ENCODE data around the gene PLEKHA7. TPM values are rescaled to one million over a fixed set of nuclear protein-coding genes. Genes with fewer than 3 reads are reported as not detected.

The PLEKHA7 gene
- total and polyA plus RNA-seq, 4 donors = 13.3 to 31.8 (median 21.5) TPM

GRCh38 chr11:16898274-16898985 lies 115.8 kb downstream of the PLEKHA7 start:
- Histone ChIP-seq H3K27ac (ENCODE audit: low read depth in 1 of 2, low read length in 1 of 2) (no peak overlapping the region), H3K27me3 (ENCODE audit: control insufficient read depth in 3 of 3, insufficient read depth in 3 of 3, low read length in 2 of 3) (no peaks in the 10 kb centered on the region), H3K9ac (ENCODE audit: insufficient read depth in 1 of 2, low read length in 2 of 2) (no peak overlapping the region), H3K9me3 (ENCODE audit: control insufficient read depth in 4 of 4, insufficient read depth in 3 of 4, low read length in 3 of 4) (peaks cover 0 to 2% (median 0%) of the 10 kb centered on the region in 4 donors), H3K36me3 (ENCODE audit: control insufficient read depth in 4 of 4, insufficient read depth in 4 of 4, low read length in 4 of 4) (no peaks in the 10 kb centered on the region), H3K4me3 (no peak overlapping the region), H3K4me1 (ENCODE audit: control insufficient read depth in 5 of 5, insufficient read depth in 5 of 5, low read length in 5 of 5) (peaks cover 0 to 25% (median 2%) of the 10 kb centered on the region in 5 donors)
- DNase-seq (no peak), ATAC-seq (ENCODE audit: insufficient read depth, low FRiP score) (no peak)
- 94 to 97% methylated on average over 1 of the region's 1 CpG for WGBS, 2 donors
- no peak for TF ChIP-seq CTCF (IDR thresholded peaks at IDR 0.05; ENCODE audit: control extremely low read depth, extremely low read depth)

- Histone ChIP-seq H3K4me1 (ENCODE audit: control insufficient read depth in 5 of 5, insufficient read depth in 5 of 5, low read length in 5 of 5) (peaks cover 0 to 23% (median 2%) of the 10 kb centered on the region in 5 donors), H3K36me3 (ENCODE audit: control insufficient read depth in 4 of 4, insufficient read depth in 4 of 4, low read length in 4 of 4) (no peaks in the 10 kb centered on the region), H3K27me3 (ENCODE audit: control insufficient read depth in 3 of 3, insufficient read depth in 3 of 3, low read length in 2 of 3) (no peaks in the 10 kb centered on the region), H3K4me3 (no peak overlapping the region), H3K27ac (ENCODE audit: low read depth in 1 of 2, low read length in 1 of 2) (no peak overlapping the region), H3K9me3 (ENCODE audit: control insufficient read depth in 4 of 4, insufficient read depth in 3 of 4, low read length in 3 of 4) (peaks cover 0 to 2% (median 0%) of the 10 kb centered on the region in 4 donors), H3K9ac (ENCODE audit: insufficient read depth in 1 of 2, low read length in 2 of 2) (no peak overlapping the region)
- no peak for DNase-seq
- ATAC-seq (ENCODE audit: insufficient read depth, low FRiP score) = no peak
- 49 to 62% methylated on average over 7 of the region's 7 CpGs for WGBS, 2 donors
- no peak for TF ChIP-seq CTCF (IDR thresholded peaks at IDR 0.05; ENCODE audit: control extremely low read depth, extremely low read depth)
Measured at GRCh38 chr11:16897470-16898061, 116.6 kb downstream of the PLEKHA7 start.

GRCh38 chr11:16896729-16897469 lies 117.3 kb downstream of the PLEKHA7 start:
- no peak overlapping the region for H3K27ac ChIP-seq (ENCODE audit: low read depth in 1 of 2, low read length in 1 of 2)
- H3K4me3 ChIP-seq = no peak overlapping the region
- H3K9me3 ChIP-seq (ENCODE audit: control insufficient read depth in 4 of 4, insufficient read depth in 3 of 4, low read length in 3 of 4) = peaks cover 0 to 2% (median 0%) of the 10 kb centered on the region in 4 donors
- peaks cover 0 to 23% (median 2%) of the 10 kb centered on the region in 5 donors for H3K4me1 ChIP-seq (ENCODE audit: control insufficient read depth in 5 of 5, insufficient read depth in 5 of 5, low read length in 5 of 5)
- no peak for ATAC-seq (ENCODE audit: insufficient read depth, low FRiP score)
- 77 to 83% methylated on average over 7 of the region's 7 CpGs for WGBS, 2 donors
- no peak for TF ChIP-seq CTCF (IDR thresholded peaks at IDR 0.05; ENCODE audit: control extremely low read depth, extremely low read depth)
- DNase-seq = no peak
- H3K36me3 ChIP-seq (ENCODE audit: control insufficient read depth in 4 of 4, insufficient read depth in 4 of 4, low read length in 4 of 4) = no peaks in the 10 kb centered on the region
- no peak overlapping the region for H3K9ac ChIP-seq (ENCODE audit: insufficient read depth in 1 of 2, low read length in 2 of 2)
- H3K27me3 ChIP-seq (ENCODE audit: control insufficient read depth in 3 of 3, insufficient read depth in 3 of 3, low read length in 2 of 3) = no peaks in the 10 kb centered on the region

All from lung (tissue), 12 donors.